AG04449 (cell line): ENCODE data around the gene MAST2.

ENCODE experiments used
- CTCF ChIA-PET: fragments of 350-600 bp; formaldehyde crosslinking; extraction: SDS; loops from one replicate; lab custom pipeline; 2021; ENCODE audit warnings: antibody characterized with exemption; lab: Yijun Ruan, JAX
- POLR2A ChIA-PET: fragments of 400-600, 350-600 bp; formaldehyde crosslinking; extraction: SDS; loops from one replicate; lab custom pipeline; 2020; ENCODE audit warnings: antibody characterized with exemption, inconsistent platforms; lab: Yijun Ruan, JAX
- DNase-seq: peaks from one replicate; pipeline ENCODE4 v3.0.0-alpha.2; 2010; ENCODE audit warnings: low read depth, low spot score
- H3K4me3 ChIP-seq: 2 replicates; pipeline ENCODE4 v1.5.1; 2011; ENCODE audit warnings: low read depth, mild to moderate bottlenecking, control low read depth, low read length
- CTCF ChIP-seq: IDR thresholded peaks from one replicate; pipeline ENCODE4 v1.5.1; 2011; ENCODE audit warnings: mild to moderate bottlenecking, moderate library complexity, low read length, control low read depth, inconsistent platforms; ENCODE audit not compliant: insufficient read depth; ENCODE audit errors: missing control alignments

MAST2 gene

GRCh38 chr1:45972621-45973020, 169.2 kb downstream of the MAST2 start:
- ChIA-PET POLR2A (no interaction called here), CTCF (no interaction called here)
- no peak overlapping the region for H3K4me3 ChIP-seq
- DNase-seq: no peak
- no peak for TF ChIP-seq CTCF

GRCh38 chr1:45973121-45973520, 169.7 kb downstream of the MAST2 start:
- CTCF ChIA-PET: no interaction called here
- no peak for DNase-seq
- POLR2A ChIA-PET: no interaction called here
- TF ChIP-seq CTCF: no peak
- H3K4me3 ChIP-seq: no peak overlapping the region

- CTCF ChIA-PET: no interaction called here
- DNase-seq: no peak
- H3K4me3 ChIP-seq: no peak overlapping the region
- POLR2A ChIA-PET: no interaction called here
- TF ChIP-seq CTCF: no peak
These were observed 171.3 kb downstream of the MAST2 start for GRCh38 chr1:45974541-45975269.

- POLR2A ChIA-PET: no interaction called here
- no peak for DNase-seq
- no peak for TF ChIP-seq CTCF
- no peak overlapping the region for H3K4me3 ChIP-seq
- CTCF ChIA-PET: no interaction called here
These were observed 173.2 kb downstream of the MAST2 start for GRCh38 chr1:45976623-45977022.

- CTCF ChIA-PET: no interaction called here
- POLR2A ChIA-PET: no interaction called here
- no peak for TF ChIP-seq CTCF
- H3K4me3 ChIP-seq: no peak overlapping the region
- DNase-seq: no peak
These were observed 175.8 kb downstream of the MAST2 start for GRCh38 chr1:45979074-45979777.

GRCh38 chr1:45979778-45980176, 176.4 kb downstream of the MAST2 start:
- no peak for TF ChIP-seq CTCF
- POLR2A ChIA-PET: no interaction called here
- CTCF ChIA-PET: no interaction called here
- DNase-seq: no peak
- no peak overlapping the region for H3K4me3 ChIP-seq
